Measurements from ENCODE around the gene RALGPS2.

DNA sequence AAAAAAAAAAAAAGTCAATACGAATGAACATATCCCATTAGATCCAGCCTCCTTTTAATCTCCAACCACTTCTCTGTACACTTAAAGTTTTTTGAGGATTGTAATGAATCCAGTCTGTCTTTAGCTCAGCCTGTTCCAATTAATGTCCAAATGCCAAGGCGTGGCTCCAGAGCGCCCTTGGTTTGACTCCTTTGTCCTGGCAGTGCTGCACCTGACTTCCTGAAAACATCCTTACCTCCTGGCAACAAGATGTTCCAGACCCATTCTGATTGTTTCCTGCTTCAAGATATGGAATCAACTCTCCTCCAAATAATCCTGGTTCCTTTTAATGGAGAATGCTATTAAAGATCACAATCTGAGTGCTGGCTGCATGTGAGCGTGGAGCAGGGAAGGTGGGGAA, 226.6 kb downstream of the RALGPS2 start:
- TF ChIP-seq, protein P1, sequence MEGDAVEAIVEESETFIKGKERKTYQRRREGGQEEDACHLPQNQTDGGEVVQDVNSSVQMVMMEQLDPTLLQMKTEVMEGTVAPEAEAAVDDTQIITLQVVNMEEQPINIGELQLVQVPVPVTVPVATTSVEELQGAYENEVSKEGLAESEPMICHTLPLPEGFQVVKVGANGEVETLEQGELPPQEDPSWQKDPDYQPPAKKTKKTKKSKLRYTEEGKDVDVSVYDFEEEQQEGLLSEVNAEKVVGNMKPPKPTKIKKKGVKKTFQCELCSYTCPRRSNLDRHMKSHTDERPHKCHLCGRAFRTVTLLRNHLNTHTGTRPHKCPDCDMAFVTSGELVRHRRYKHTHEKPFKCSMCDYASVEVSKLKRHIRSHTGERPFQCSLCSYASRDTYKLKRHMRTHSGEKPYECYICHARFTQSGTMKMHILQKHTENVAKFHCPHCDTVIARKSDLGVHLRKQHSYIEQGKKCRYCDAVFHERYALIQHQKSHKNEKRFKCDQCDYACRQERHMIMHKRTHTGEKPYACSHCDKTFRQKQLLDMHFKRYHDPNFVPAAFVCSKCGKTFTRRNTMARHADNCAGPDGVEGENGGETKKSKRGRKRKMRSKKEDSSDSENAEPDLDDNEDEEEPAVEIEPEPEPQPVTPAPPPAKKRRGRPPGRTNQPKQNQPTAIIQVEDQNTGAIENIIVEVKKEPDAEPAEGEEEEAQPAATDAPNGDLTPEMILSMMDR (IDR thresholded peaks at IDR 0.05), result no peak
- TF ChIP-seq EZH2 (IDR thresholded peaks at IDR 0.05; ENCODE audit: borderline replicate concordance, insufficient read depth, low read depth, low read length, poor library complexity, severe bottlenecking), result no peak

All from B cell (primary cell).